HCT116 (cell line): ENCODE measurements around the gene EPS8L2. TPM values are rescaled to one million over a fixed set of nuclear protein-coding genes. Genes with fewer than 3 reads are reported as not detected.

Experiments used
- ATAC-seq: fragments of 200-7000 bp; cut with Tn5 transposase; 2 replicates; pipeline ENCODE4 v1.9.1; 2020; ENCODE audit warnings: mild to moderate bottlenecking, moderate library complexity
- BruUV-seq: library from RNA; stranded (reverse); fragments of 400-500 nt; replicated peaks from 2 replicates; lab custom pipeline; 2021; lab: Mats Ljungman, UMichigan
- CTCF ChIA-PET: fragments of 300-600 bp; sonication (Branson Sonifier 250); formaldehyde crosslinking; loops from one replicate; lab custom pipeline; 2021; ENCODE audit warnings: antibody characterized with exemption; lab: Charles Lee
- POLR2A ChIA-PET: fragments of 300-600, 350-600 bp; sonication (Branson Sonifier 250); formaldehyde crosslinking; loops from one replicate; lab custom pipeline; 2021; ENCODE audit warnings: antibody characterized with exemption; lab: Charles Lee
- RAD21 ChIA-PET, 2 experiments: fragments of 300-600 bp; sonication (Branson Sonifier 250); formaldehyde crosslinking; loops; one replicate each; lab custom pipeline; 2023; ENCODE audit warnings: low total read pairs in 2 of 2; ENCODE audit not compliant: uncharacterized antibody in 2 of 2, unreplicated experiment in 2 of 2, low non-redundant PET in 1 of 2; lab: Charles Lee
- DNase-seq: peaks from one replicate; pipeline ENCODE4 v3.0.0-alpha.2; 2010; ENCODE audit warnings: low read depth, low spot score
- H2AFZ ChIP-seq: fragments of 200-600 bp; shearing (Covaris generic), sonication (generic); 2 replicates; pipeline ENCODE4 v1.6.1; 2017; ENCODE audit warnings: low read depth, mixed run types, mixed read lengths, antibody characterized with exemption, low read length; ENCODE audit not compliant: poor library complexity, severe bottlenecking
- H3K27ac ChIP-seq: 2 replicates; pipeline ENCODE4 v1.5.1; 2012; ENCODE audit warnings: low read depth, low read length
- H3K27me3 ChIP-seq: fragments of 200-600 bp; sonication (generic); 2 replicates; pipeline ENCODE4 v1.6.1; 2016; ENCODE audit warnings: mixed run types, low read length, mixed read lengths; ENCODE audit not compliant: insufficient read depth
- H3K36me3 ChIP-seq, 2 experiments: fragments of 200-500 bp in 1 of 2; fragments of 200-600 bp in 1 of 2; sonication (Bioruptor generic) in 1 of 2; sonication (generic) in 1 of 2; 2 replicates each; pipeline versions ENCODE4 v1.5.1 to v1.6.1; 2014 to 2016; ENCODE audit warnings: low read length in 2 of 2, inconsistent platforms in 1 of 2, mixed read lengths in 1 of 2, mixed run types in 1 of 2; ENCODE audit not compliant: insufficient read depth in 2 of 2, control insufficient read depth in 1 of 2
- H3K4me1 ChIP-seq, 2 experiments: fragments of 200-600 bp in 1 of 2; sonication (generic) in 1 of 2; 2 replicates each; pipeline versions ENCODE4 v1.5.1 to v1.6.1; 2012 to 2017; ENCODE audit warnings: low read length in 2 of 2, inconsistent platforms in 1 of 2, mild to moderate bottlenecking in 1 of 2, mixed read lengths in 1 of 2, mixed run types in 1 of 2, moderate library complexity in 1 of 2; ENCODE audit not compliant: insufficient read depth in 2 of 2, control insufficient read depth in 1 of 2
- H3K4me2 ChIP-seq: fragments of 200-600 bp; sonication (generic); 2 replicates; pipeline ENCODE4 v1.6.1; 2017; ENCODE audit warnings: mixed run types, low read length, mixed read lengths
- H3K4me3 ChIP-seq, 2 experiments: fragments of 200-600 bp in 1 of 2; sonication (generic) in 1 of 2; replicated peaks in 1 of 2; 2 replicates each; pipeline ENCODE4 v1.5.1; 2011 to 2016; ENCODE audit warnings: low read length in 2 of 2, control low read depth in 1 of 2, low read depth in 1 of 2, mild to moderate bottlenecking in 1 of 2, mixed read lengths in 1 of 2, mixed run types in 1 of 2
- H3K79me2 ChIP-seq: fragments of 200-600 bp; sonication (generic); 2 replicates; pipeline ENCODE4 v1.6.1; 2017; ENCODE audit warnings: mild to moderate bottlenecking, mixed run types, low read length, moderate library complexity, mixed read lengths; ENCODE audit not compliant: insufficient read depth
- H3K9ac ChIP-seq: fragments of 200-600 bp; sonication (generic); 2 replicates; pipeline ENCODE4 v1.6.1; 2016; ENCODE audit warnings: low read length, mixed read lengths
- H3K9me2 ChIP-seq: fragments of 200-600 bp; sonication (generic), shearing (Covaris generic); 2 replicates; pipeline ENCODE4 v1.6.1; 2017; ENCODE audit warnings: mixed run types, mild to moderate bottlenecking, moderate library complexity; ENCODE audit not compliant: insufficient read depth
- H3K9me3 ChIP-seq, 2 experiments: fragments of 200-500 bp in 1 of 2; fragments of 200-600 bp in 1 of 2; sonication (Bioruptor generic) in 1 of 2; sonication (generic) in 1 of 2; 2 replicates each; pipeline ENCODE4 v1.6.1; 2014 to 2017; ENCODE audit warnings: low read length in 2 of 2, mixed read lengths in 2 of 2, inconsistent platforms in 1 of 2, low read depth in 1 of 2, mild to moderate bottlenecking in 1 of 2, mixed run types in 1 of 2, moderate library complexity in 1 of 2; ENCODE audit not compliant: control insufficient read depth in 1 of 2, insufficient read depth in 1 of 2
- H4K20me1 ChIP-seq: fragments of 200-600 bp; sonication (generic), shearing (Covaris generic); 2 replicates; pipeline ENCODE4 v1.6.1; 2017; ENCODE audit warnings: mixed run types, mild to moderate bottlenecking, moderate library complexity; ENCODE audit not compliant: insufficient read depth
- ATF3 ChIP-seq: IDR thresholded peaks from 2 replicates; pipeline ENCODE4 v1.6.1; 2012
- CEBPB ChIP-seq: IDR thresholded peaks from 2 replicates; pipeline ENCODE4 v1.6.1; 2012; ENCODE audit warnings: low read depth
- CTCF ChIP-seq, 3 experiments: fragments of 200-600 bp in 1 of 3; sonication (generic) in 1 of 3; IDR thresholded peaks in 2 of 3; conservative IDR thresholded peaks in 1 of 3; 2 replicates each; pipeline ENCODE4 v1.5.1; 2012 to 2017; ENCODE audit warnings: low read depth in 2 of 3, low read length in 2 of 3, antibody characterized with exemption in 1 of 3, borderline replicate concordance in 1 of 3, control low read depth in 1 of 3, mild to moderate bottlenecking in 1 of 3, mixed read lengths in 1 of 3, mixed run types in 1 of 3, moderate library complexity in 1 of 3; ENCODE audit not compliant: insufficient read depth in 1 of 3
- EGR1 ChIP-seq: IDR thresholded peaks from 2 replicates; pipeline ENCODE4 v1.6.1; 2012; ENCODE audit warnings: low read depth
- ELF1 ChIP-seq: IDR thresholded peaks from 2 replicates; pipeline ENCODE4 v1.6.1; 2012; ENCODE audit warnings: low read depth, borderline replicate concordance
- EZH2phosphoT487 ChIP-seq: fragments of 200-600 bp; IDR thresholded peaks from 2 replicates; pipeline ENCODE4 v1.6.1; 2018; ENCODE audit warnings: antibody characterized with exemption, borderline replicate concordance
- FOSL1 ChIP-seq: IDR thresholded peaks from 2 replicates; pipeline ENCODE4 v1.6.1; 2012; ENCODE audit warnings: low read depth
- JUND ChIP-seq: IDR thresholded peaks from 2 replicates; pipeline ENCODE4 v1.6.1; 2012
- POLR2AphosphoS5 ChIP-seq: IDR thresholded peaks from 2 replicates; pipeline ENCODE4 v1.6.1; 2011; ENCODE audit warnings: mild to moderate bottlenecking, low read depth, low read length, moderate library complexity
- RAD21 ChIP-seq: IDR thresholded peaks from 2 replicates; pipeline ENCODE4 v1.6.1; 2012; ENCODE audit warnings: low read depth, mild to moderate bottlenecking
- REST ChIP-seq: IDR thresholded peaks from 2 replicates; pipeline ENCODE4 v1.6.1; 2012; ENCODE audit warnings: low read depth
- SIN3A ChIP-seq: IDR thresholded peaks from 2 replicates; pipeline ENCODE4 v1.6.1; 2012; ENCODE audit warnings: low read depth
- SP1 ChIP-seq: IDR thresholded peaks from 2 replicates; pipeline ENCODE4 v1.6.1; 2012; ENCODE audit warnings: low read depth
- YY1 ChIP-seq: IDR thresholded peaks from 2 replicates; pipeline ENCODE4 v1.6.1; 2011; ENCODE audit warnings: low read length, low read depth, moderate library complexity, mild to moderate bottlenecking; ENCODE audit not compliant: insufficient replicate concordance; ENCODE audit errors: extremely low read depth
- intact Hi-C: fragments of 100-400 bp; cut with micrococcal nuclease; formaldehyde crosslinking; loops from 2 replicates; pipeline ENCODE4 v1.10.0; 2022
- total RNA-seq: library from RNA; stranded (reverse); gene quantifications from one replicate; pipeline ENCODE4 v1.2.1, GENCODE V29; 2021; ENCODE audit not compliant: unreplicated experiment

The EPS8L2 gene
- total RNA-seq, 1 experiment from 2014 or later: 157 TPM

GRCh38 chr11:688681-689080 is 17.4 kb upstream of the EPS8L2 start:
- CTCF ChIA-PET: no interaction called here
- TF ChIP-seq SP1 (no peak), CTCF (IDR thresholded peaks at IDR 0.05 in 2 of 3, conservative IDR thresholded peaks at IDR 0.05 in 1 of 3; ENCODE audit: borderline replicate concordance in 1 of 3, insufficient read depth in 1 of 3, low read depth in 2 of 3, low read length in 2 of 3) (no peak), EZH2phosphoT487 (no peak), REST (no peak), ATF3 (no peak), YY1 (no peak), ELF1 (no peak), CEBPB (no peak), POLR2AphosphoS5 (no peak), SIN3A (no peak), JUND (no peak), RAD21 (no peak), FOSL1 (no peak), EGR1 (no peak)
- intact Hi-C loops: no loop called here
- H3K4me2 ChIP-seq: no peak overlapping the region
- H3K36me3 ChIP-seq: peaks cover 13 to 20% of the 10 kb centered on the region in 2 experiments
- DNase-seq: no peak
- no peaks in the 10 kb centered on the region for H3K9me2 ChIP-seq
- no peaks in the 10 kb centered on the region for H3K9me3 ChIP-seq
- POLR2A ChIA-PET: no interaction called here
- no peak overlapping the region for H3K9ac ChIP-seq
- H3K27ac ChIP-seq: no peak overlapping the region
- no TSS peak for BruUV-seq
- peaks cover 3 to 10% of the 10 kb centered on the region in 2 experiments for H3K4me1 ChIP-seq
- no peak overlapping the region for H2AFZ ChIP-seq
- H3K79me2 ChIP-seq: peaks cover 20% of the 10 kb centered on the region
- H3K27me3 ChIP-seq: no peaks in the 10 kb centered on the region
- no peak for ATAC-seq
- H3K4me3 ChIP-seq: no peak overlapping the region
- RAD21 ChIA-PET: no interaction called here
- H4K20me1 ChIP-seq: no peaks in the 10 kb centered on the region
